Osteocyte (in vitro differentiated cells): ENCODE measurements around the gene FALEC. TPM values are rescaled to one million over a fixed set of nuclear protein-coding genes. Genes with fewer than 3 reads are reported as not detected.

Experiments
- DNase-seq: peaks from one replicate; pipeline ENCODE4 v3.0.0; 2021; ENCODE audit warnings: mixed read lengths; ENCODE audit not compliant: unreplicated experiment; ENCODE audit errors: extremely low spot score
- H3K27ac Mint-ChIP-seq: one replicate; pipeline ENCODE4 v1.8.0; 2021; ENCODE audit warnings: mild to moderate bottlenecking, mixed read lengths; ENCODE audit not compliant: unreplicated experiment
- H3K27me3 Mint-ChIP-seq: one replicate; pipeline ENCODE4 v1.8.0; 2021; ENCODE audit warnings: mixed read lengths; ENCODE audit not compliant: unreplicated experiment
- H3K36me3 Mint-ChIP-seq: one replicate; pipeline ENCODE4 v1.8.0; 2021; ENCODE audit warnings: mixed read lengths; ENCODE audit not compliant: unreplicated experiment
- H3K4me1 Mint-ChIP-seq: one replicate; pipeline ENCODE4 v1.8.0; 2021; ENCODE audit warnings: mixed read lengths; ENCODE audit not compliant: unreplicated experiment
- H3K4me3 Mint-ChIP-seq: one replicate; pipeline ENCODE4 v1.8.0; 2021; ENCODE audit warnings: mild to moderate bottlenecking, moderate library complexity, mixed read lengths; ENCODE audit not compliant: unreplicated experiment
- H3K9me3 Mint-ChIP-seq: one replicate; pipeline ENCODE4 v1.8.0; 2021; ENCODE audit warnings: mixed read lengths; ENCODE audit not compliant: unreplicated experiment
- total RNA-seq: library from RNA; stranded (reverse); gene quantifications from 2 replicates; pipeline ENCODE4 v1.2.1, GENCODE V29; 2021
- TF ChIP-seq, protein P1 (sequence below): fragments of 200-600 bp; sonication (generic); IDR thresholded peaks from 2 replicates; pipeline ENCODE4 v1.5.0; 2021; ENCODE audit warnings: antibody characterized with exemption, mild to moderate bottlenecking, moderate library complexity

Gene FALEC
- total RNA-seq, 1 donor from 2014 or later, result not detected

DNA sequence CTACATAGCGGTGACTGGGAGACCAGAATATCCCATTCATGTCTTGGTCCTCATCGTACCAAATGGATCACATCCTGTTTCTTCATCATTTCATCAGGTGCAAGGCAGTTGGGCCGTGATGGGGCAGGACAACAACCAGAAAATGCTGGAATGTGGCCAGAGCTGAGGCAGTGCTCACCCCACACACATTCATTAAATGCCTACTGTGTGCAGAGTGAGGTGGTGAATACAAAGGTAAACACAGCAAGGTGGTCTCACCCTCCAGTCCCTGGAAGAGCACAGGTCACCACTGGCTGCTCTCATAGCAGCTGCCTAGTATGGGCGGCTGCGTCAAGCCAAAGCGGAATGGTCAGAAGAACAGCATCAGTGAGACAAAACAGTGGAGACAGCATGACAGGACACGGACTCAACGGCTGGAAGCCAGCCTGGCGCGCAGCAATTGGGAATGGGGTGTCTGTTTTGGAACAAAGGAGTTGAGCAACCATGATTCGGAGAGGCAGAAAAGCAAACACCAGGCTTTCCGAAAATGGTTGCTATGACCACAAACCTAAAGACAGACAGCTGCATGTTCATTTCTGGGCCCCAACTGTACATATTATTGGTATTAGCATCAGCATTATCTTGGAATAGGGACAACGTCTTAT, 28.1 kb downstream of the FALEC start:
- TF ChIP-seq, protein P1, sequence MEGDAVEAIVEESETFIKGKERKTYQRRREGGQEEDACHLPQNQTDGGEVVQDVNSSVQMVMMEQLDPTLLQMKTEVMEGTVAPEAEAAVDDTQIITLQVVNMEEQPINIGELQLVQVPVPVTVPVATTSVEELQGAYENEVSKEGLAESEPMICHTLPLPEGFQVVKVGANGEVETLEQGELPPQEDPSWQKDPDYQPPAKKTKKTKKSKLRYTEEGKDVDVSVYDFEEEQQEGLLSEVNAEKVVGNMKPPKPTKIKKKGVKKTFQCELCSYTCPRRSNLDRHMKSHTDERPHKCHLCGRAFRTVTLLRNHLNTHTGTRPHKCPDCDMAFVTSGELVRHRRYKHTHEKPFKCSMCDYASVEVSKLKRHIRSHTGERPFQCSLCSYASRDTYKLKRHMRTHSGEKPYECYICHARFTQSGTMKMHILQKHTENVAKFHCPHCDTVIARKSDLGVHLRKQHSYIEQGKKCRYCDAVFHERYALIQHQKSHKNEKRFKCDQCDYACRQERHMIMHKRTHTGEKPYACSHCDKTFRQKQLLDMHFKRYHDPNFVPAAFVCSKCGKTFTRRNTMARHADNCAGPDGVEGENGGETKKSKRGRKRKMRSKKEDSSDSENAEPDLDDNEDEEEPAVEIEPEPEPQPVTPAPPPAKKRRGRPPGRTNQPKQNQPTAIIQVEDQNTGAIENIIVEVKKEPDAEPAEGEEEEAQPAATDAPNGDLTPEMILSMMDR, result no peak
- no peaks in the 10 kb centered on the region for H3K36me3 Mint-ChIP-seq
- H3K9me3 Mint-ChIP-seq, result no peaks in the 10 kb centered on the region
- no peaks in the 10 kb centered on the region for H3K27me3 Mint-ChIP-seq
- H3K4me1 Mint-ChIP-seq, result peaks cover 5% of the 10 kb centered on the region
- H3K4me3 Mint-ChIP-seq, result no peak overlapping the region
- H3K27ac Mint-ChIP-seq, result no peak overlapping the region
- no peak for DNase-seq

DNA sequence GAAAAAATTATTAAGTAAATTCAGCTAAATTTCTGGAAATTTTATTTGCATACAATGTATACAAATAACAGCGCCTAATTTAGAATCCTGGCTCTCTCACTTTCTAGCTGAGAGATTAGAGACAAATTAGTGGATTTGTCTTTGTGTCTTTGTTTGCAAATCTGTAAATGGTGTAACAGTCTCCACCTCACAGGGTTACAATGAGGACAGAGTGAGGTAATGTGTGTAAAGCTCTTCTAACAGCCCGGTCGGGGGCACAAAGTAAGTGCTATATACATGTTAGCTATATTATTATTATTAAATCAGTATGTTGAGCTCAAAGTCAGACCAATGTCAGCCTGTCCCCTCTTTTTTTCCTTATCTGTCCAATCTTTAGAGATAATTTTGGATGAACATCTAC, 28.7 kb downstream of the FALEC start:
- TF ChIP-seq, protein P1, result no peak
- H3K4me3 Mint-ChIP-seq, result no peak overlapping the region
- H3K27me3 Mint-ChIP-seq, result no peaks in the 10 kb centered on the region
- H3K27ac Mint-ChIP-seq, result no peak overlapping the region
- no peaks in the 10 kb centered on the region for H3K9me3 Mint-ChIP-seq
- H3K4me1 Mint-ChIP-seq, result peaks cover 3% of the 10 kb centered on the region
- H3K36me3 Mint-ChIP-seq, result no peaks in the 10 kb centered on the region
- no peak for DNase-seq

DNA sequence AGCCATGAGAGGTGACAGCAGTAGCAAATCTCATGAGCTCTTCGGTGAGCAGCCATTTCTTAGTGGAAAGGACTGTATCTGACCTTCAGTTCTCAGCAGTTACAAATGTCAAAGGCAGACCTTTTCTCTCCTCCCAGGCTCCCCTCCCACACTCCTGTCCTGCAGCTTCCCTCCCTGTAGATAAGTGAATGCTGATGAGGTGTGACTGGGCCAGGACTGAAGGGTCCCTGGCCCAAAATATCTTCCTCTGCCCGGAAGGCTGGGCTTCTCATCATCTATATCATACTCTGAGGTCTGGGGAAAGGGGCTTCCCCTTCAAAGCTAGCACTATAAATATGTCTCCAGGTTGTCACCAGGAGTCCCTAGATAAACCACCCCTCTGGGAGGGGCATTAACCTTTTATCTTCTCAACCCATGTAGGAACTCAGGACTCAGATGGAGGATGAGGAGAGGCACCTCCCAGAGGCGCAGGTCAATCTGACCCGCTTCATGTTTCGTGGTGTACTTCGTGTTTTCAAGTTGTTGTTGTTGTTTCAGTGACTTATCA, 30.0 kb downstream of the FALEC start:
- DNase-seq, result no peak
- TF ChIP-seq, protein P1, result no peak
- Mint-ChIP-seq H3K36me3 (no peaks in the 10 kb centered on the region), H3K4me3 (no peak overlapping the region), H3K9me3 (no peaks in the 10 kb centered on the region), H3K27ac (no peak overlapping the region), H3K4me1 (peaks cover 9% of the 10 kb centered on the region), H3K27me3 (no peaks in the 10 kb centered on the region)

DNA sequence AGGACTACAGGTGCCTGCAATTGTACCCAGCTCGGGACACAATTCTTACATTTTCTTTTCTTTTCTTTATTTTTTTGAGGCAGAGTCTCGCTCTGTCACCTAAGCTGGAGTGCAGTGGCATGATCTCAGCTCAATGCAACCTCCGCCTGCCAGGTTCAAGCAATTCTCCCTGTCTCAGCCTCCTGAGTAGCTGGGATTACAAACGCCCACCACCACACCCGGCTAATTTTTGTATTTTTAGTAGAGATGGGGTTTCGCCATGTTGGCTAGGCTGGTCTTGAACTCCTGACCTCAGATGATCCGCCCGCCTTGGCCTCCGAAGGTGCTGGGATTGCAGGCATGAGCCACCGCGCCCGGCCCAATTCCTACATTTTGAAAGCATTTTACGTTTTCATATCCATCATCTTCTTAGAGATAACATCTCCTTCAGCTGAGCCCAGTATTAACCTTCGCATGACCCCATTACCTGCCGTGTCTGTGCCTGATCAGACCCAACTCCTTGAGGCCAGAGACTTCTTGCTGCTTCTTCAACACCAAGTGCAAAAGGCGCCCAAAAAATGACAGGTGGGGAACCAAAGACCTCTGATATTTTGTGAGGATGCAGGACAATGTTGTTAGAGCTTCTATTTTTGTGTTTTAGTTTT, 30.9 kb downstream of the FALEC start:
- H3K36me3 Mint-ChIP-seq, result no peaks in the 10 kb centered on the region
- TF ChIP-seq, protein P1, result no peak

DNA sequence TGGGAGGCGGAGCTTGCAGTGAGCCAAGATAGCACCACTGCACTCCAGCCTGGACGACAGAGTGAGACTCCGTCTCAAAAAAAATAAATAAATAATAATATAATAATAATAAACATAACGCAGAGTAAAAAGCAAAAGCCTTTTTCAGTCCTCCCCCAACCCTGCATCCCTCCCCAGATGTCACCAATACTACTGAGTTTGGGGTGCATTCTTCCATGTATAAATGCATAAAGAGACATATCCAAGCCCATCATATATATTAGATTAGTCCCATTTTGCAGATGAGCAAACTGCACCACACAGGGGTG, 32.7 kb downstream of the FALEC start:
- DNase-seq, result no peak
- H3K4me3 Mint-ChIP-seq, result peak overlapping the region; percentile 69
- no peaks in the 10 kb centered on the region for H3K27me3 Mint-ChIP-seq
- peaks cover 28% of the 10 kb centered on the region for H3K4me1 Mint-ChIP-seq
- peak overlapping the region; percentile 60 for H3K27ac Mint-ChIP-seq
- H3K36me3 Mint-ChIP-seq, result no peaks in the 10 kb centered on the region
- TF ChIP-seq, protein P1, result no peak
- no peaks in the 10 kb centered on the region for H3K9me3 Mint-ChIP-seq

More for the DNA sequence above, 30.9 kb downstream of the FALEC start:
- Mint-ChIP-seq H3K4me3 (no peak overlapping the region), H3K4me1 (peaks cover 14% of the 10 kb centered on the region), H3K27me3 (no peaks in the 10 kb centered on the region), H3K27ac (no peak overlapping the region), H3K9me3 (no peaks in the 10 kb centered on the region)
- no peak for DNase-seq
